Ishikawa (cell line): ENCODE data around the gene BAZ2B.

ENCODE experiments used
- CEBPB ChIP-seq: IDR thresholded peaks from 2 replicates; pipeline ENCODE4 v1.6.1; 2012
- CREB1 ChIP-seq: IDR thresholded peaks from 2 replicates; pipeline ENCODE4 v1.6.1; 2012; ENCODE audit warnings: low read depth
- EP300 ChIP-seq: IDR thresholded peaks from 2 replicates; pipeline ENCODE4 v1.6.1; 2012; ENCODE audit warnings: borderline replicate concordance
- RAD21 ChIP-seq: IDR thresholded peaks from 2 replicates; pipeline ENCODE4 v1.6.1; 2012; ENCODE audit warnings: low read depth
- TAF1 ChIP-seq: IDR thresholded peaks from 2 replicates; pipeline ENCODE4 v1.6.1; 2012; ENCODE audit warnings: low read depth, mild to moderate bottlenecking
- YY1 ChIP-seq: IDR thresholded peaks from 2 replicates; pipeline ENCODE4 v1.6.1; 2012; ENCODE audit warnings: low read depth

- TF ChIP-seq TAF1, result no peak
- no peak for TF ChIP-seq EP300
- TF ChIP-seq YY1, result no peak
- no peak for TF ChIP-seq CREB1
- TF ChIP-seq RAD21, result no peak
- no peak for TF ChIP-seq CEBPB
These were observed 752 bp upstream of the BAZ2B start for GRCh38 chr2:159617100-159617499.
